Heart left ventricle (tissue), 16 donors: Measurements from ENCODE around the gene PGS1. TPM values are rescaled to one million over a fixed set of nuclear protein-coding genes. Genes with fewer than 3 reads are reported as not detected.

ENCODE experiments used
- ATAC-seq, 4 donors: fragments of 200-7000 bp; cut with Tn5 transposase; one replicate each; pipeline ENCODE4 v1.9.1; 2020 to 2022; ENCODE audit warnings: moderate library complexity in 4 of 4, mild to moderate bottlenecking in 3 of 4, moderate number of reproducible peaks in 1 of 4
- DNase-seq, 5 donors: peaks; one replicate each; pipeline ENCODE4 v3.0.0-alpha.2; 2020
- H3K27ac ChIP-seq, 12 donors: fragments of 200-600 bp; sonication (generic) in 4 of 12; one replicate each; pipeline versions ENCODE4 v1.5.0 to v1.8.0; 2016 to 2022; ENCODE audit warnings: mild to moderate bottlenecking in 2 of 12
- H3K27me3 ChIP-seq, 9 donors: fragments of 200-600 bp; sonication (generic) in 2 of 9; one replicate each; pipeline versions ENCODE4 v1.5.1 to v1.8.0; 2016 to 2022; ENCODE audit warnings: mild to moderate bottlenecking in 3 of 9
- H3K36me3 ChIP-seq, 9 donors: fragments of 200-600 bp; sonication (generic) in 2 of 9; one replicate each; pipeline versions ENCODE4 v1.5.0 to v1.8.0; 2018 to 2022; ENCODE audit warnings: mild to moderate bottlenecking in 2 of 9
- H3K4me1 ChIP-seq, 12 donors: fragments of 200-600 bp; sonication (generic) in 4 of 12; one replicate each; pipeline versions ENCODE4 v1.5.0 to v1.8.0; 2016 to 2022; ENCODE audit warnings: mild to moderate bottlenecking in 3 of 12
- H3K4me3 ChIP-seq, 12 donors: fragments of 200-600 bp; sonication (generic) in 4 of 12; one replicate each; pipeline versions ENCODE4 v1.5.0 to v1.8.0; 2017 to 2022; ENCODE audit warnings: mild to moderate bottlenecking in 9 of 12, moderate library complexity in 4 of 12
- H3K9me3 ChIP-seq, 12 donors: fragments of 200-600 bp; sonication (generic) in 4 of 12; one replicate each; pipeline versions ENCODE4 v1.5.0 to v1.8.0; 2016 to 2022; ENCODE audit warnings: mild to moderate bottlenecking in 1 of 12
- CTCF ChIP-seq, 12 donors: fragments of 200-600 bp; sonication (generic) in 4 of 12; IDR thresholded peaks; one replicate each; pipeline versions ENCODE4 v1.5.0 to v1.8.0; 2018 to 2022; ENCODE audit warnings: antibody characterized with exemption in 12 of 12, mild to moderate bottlenecking in 5 of 12
- POLR2A ChIP-seq, 2 donors: fragments of 450-650 bp; IDR thresholded peaks; one replicate each; pipeline ENCODE4 v1.6.1; 2017; ENCODE audit warnings: antibody characterized with exemption in 2 of 2, mild to moderate bottlenecking in 2 of 2, moderate library complexity in 2 of 2
- WGBS, 4 donors: extraction: QIAGEN DNeasy Blood & Tissue Kit in 2 of 4; methylation state at CpG; one replicate each; pipeline versions ENCODE4 v1.1.5 to v1.1.7; 2013 to 2018; 5-methylcytosine and 5-hydroxymethylcytosine counted together
- intact Hi-C, 10 donors: fragments of 100-400 bp; cut with DNase I; formaldehyde crosslinking; loops; one replicate each; pipeline versions ENCODE4 v1.11.1 to v1.14.2; 2022
- polyA plus RNA-seq, 2 donors: library from polyadenylated mRNA; stranded (reverse); fragments of 200-250 nt; gene quantifications; one replicate each; pipeline ENCODE4 v1.2.3, GENCODE V29; 2013
- total RNA-seq, 9 donors: library from RNA; depleted of rRNA in 2 of 9; stranded (reverse); fragments of >200 nt in 2 of 9; fragmentation: NEBNext Ultra II Directional in 3 of 9; extraction: Animal tissue kit (Norgen Biotek cat#: 25700) in 3 of 9; gene quantifications; one replicate each; pipeline versions ENCODE4 v1.1.0 to v1.2.4, GENCODE V29; 2016 to 2023
- donor health status: ischemic (EF 13 %, LVEDD 7.1; RV severe dilation, severe dysfunction).
- donor health status: healthy with polysubstance abuse.
- donor health status: DM: no; HTN: yes; CAD: no.
- donor health status: DM: no; HTN: no; CAD: no.
- donor health status: ischemic (EF 25% LVEDD 6.9; RV normal size, moderate dysfunction).
- donor health status: ischemic (EF 25% LVEDD 5.7; RV mildly dilated, moderate dysfunction).
- donor health status: healthy.
- donor health status: DM: yes; HTN: yes; CAD: no.
- donor health status: ischemic (EF 35%, LVEDD 5.7; RV mildly dilated, moderate dysfunction).
- donor health status: nonischemic (EF 11% LVEDD 7.7; RV severe dilation, severe dysfunction).
- donor health status: DM: yes; HTN: yes; CAD: no.
- donor health status: PGD.
- donor health status: ischemic (EF 29% LVEDD 5.4; RV normal size, mild dysfunction).
- donor health status: nonischemic (EF 23%, LVEDD 6.1; RV moderate dilation, normal function).

PGS1 gene
- total and polyA plus RNA-seq, 11 donors, result 11.9 to 32.8 (median 17.3) TPM

GRCh38 chr17:78357672-78358537 is 20.5 kb upstream of the PGS1 start:
- intact Hi-C loops, result loop anchor here in 3 of 10 donors (5.0 kb wide), 2 partner anchors 36 to 66 kb away; no protein-coding TSS in a partner anchor

GRCh38 chr17:78358538-78359320 is 19.7 kb upstream of the PGS1 start:
- Histone ChIP-seq H3K4me1 (peaks cover 0 to 67% (median 42%) of the 10 kb centered on the region in 12 donors), H3K9me3 (no peaks in the 10 kb centered on the region), H3K27ac (peak overlapping the region; percentile 91 to 100 (median 97)), H3K27me3 (no peaks in the 10 kb centered on the region), H3K36me3 (peaks cover 0 to 40% (median 16%) of the 10 kb centered on the region in 9 donors), H3K4me3 (peak overlapping the region; percentile 56 to 97 (median 82))
- intact Hi-C loops, result loop anchor here in 3 of 10 donors (5.0 kb wide), 2 partner anchors 36 to 66 kb away; no protein-coding TSS in a partner anchor
- no peak for TF ChIP-seq CTCF (IDR thresholded peaks at IDR 0.05)
- no peak for TF ChIP-seq POLR2A (IDR thresholded peaks at IDR 0.05)
- DNase-seq (no peak), ATAC-seq (no peak)
- 26 to 93% (median 31%) methylated on average over 8 to 72 of the region's 72 CpGs for WGBS, 4 donors

More at GRCh38 chr17:78357672-78358537, 20.5 kb upstream of the PGS1 start:
- no peak for DNase-seq
- no peaks in the 10 kb centered on the region for H3K9me3 ChIP-seq
- peak overlapping the region in 10 of 12 donors; percentile 3 to 100 (median 95) for H3K27ac ChIP-seq
- H3K4me1 ChIP-seq, result peaks cover 6 to 75% (median 50%) of the 10 kb centered on the region in 12 donors
- H3K27me3 ChIP-seq, result no peaks in the 10 kb centered on the region
- TF ChIP-seq CTCF (IDR thresholded peaks at IDR 0.05) (no peak), POLR2A (IDR thresholded peaks at IDR 0.05) (no peak)
- ATAC-seq, result no peak
- peak overlapping the region; percentile 20 to 97 (median 82) for H3K4me3 ChIP-seq
- peaks cover 0 to 40% (median 16%) of the 10 kb centered on the region in 9 donors for H3K36me3 ChIP-seq
- 78 to 85% (median 80%) methylated on average over 13 to 25 of the region's 25 CpGs for WGBS, 4 donors

- peak overlapping the region; percentile 91 to 100 (median 97) for H3K27ac ChIP-seq
- TF ChIP-seq CTCF (IDR thresholded peaks at IDR 0.05) (no peak), POLR2A (IDR thresholded peaks at IDR 0.05) (no peak)
- H3K9me3 ChIP-seq, result no peaks in the 10 kb centered on the region
- DNase-seq (peak in 2 of 5 donors; percentile 58 to 76), ATAC-seq (peak in 2 of 4 donors; percentile 1 to 3)
- peaks cover 0 to 40% (median 16%) of the 10 kb centered on the region in 9 donors for H3K36me3 ChIP-seq
- peak overlapping the region; percentile 56 to 97 (median 82) for H3K4me3 ChIP-seq
- 2 to 4% (median 2%) methylated on average over 29 to 70 of the region's 70 CpGs for WGBS, 4 donors
- H3K27me3 ChIP-seq, result no peaks in the 10 kb centered on the region
- H3K4me1 ChIP-seq, result peaks cover 0 to 60% (median 39%) of the 10 kb centered on the region in 12 donors
- intact Hi-C loops, result loop anchor here in 3 of 10 donors (5.0 kb wide), 2 partner anchors 37 to 67 kb away; no protein-coding TSS in a partner anchor
Measured at GRCh38 chr17:78359321-78359996, 19.0 kb upstream of the PGS1 start.
